Measurements from ENCODE around the gene STON2.

The STON2 gene

GRCh38 chr14:81301371-81301770 lies 98.8 kb downstream of the STON2 start:
- DNase-seq = no peak

- no peak for DNase-seq
Observed at GRCh38 chr14:81298911-81299310, 101.2 kb downstream of the STON2 start.

GRCh38 chr14:81298122-81298521 lies 102.0 kb downstream of the STON2 start:
- DNase-seq = no peak

GRCh38 chr14:81295958-81296923 lies 103.9 kb downstream of the STON2 start:
- no peak for DNase-seq

GRCh38 chr14:81289516-81289915 lies 110.6 kb downstream of the STON2 start:
- no peak for DNase-seq

GRCh38 chr14:81286574-81287370 lies 113.4 kb downstream of the STON2 start:
- no peak for DNase-seq

GRCh38 chr14:81285245-81285644 lies 114.9 kb downstream of the STON2 start:
- no peak for DNase-seq

- DNase-seq = no peak
Observed at GRCh38 chr14:81281332-81281731, 118.8 kb downstream of the STON2 start.

- DNase-seq = no peak
Observed at GRCh38 chr14:81280136-81280791, 119.9 kb downstream of the STON2 start.

GRCh38 chr14:81277096-81277495 lies 123.0 kb downstream of the STON2 start:
- DNase-seq = no peak

GRCh38 chr14:81276073-81277069 lies 123.8 kb downstream of the STON2 start:
- no peak for DNase-seq

- no peak for DNase-seq
Observed at GRCh38 chr14:81275305-81276072, 124.6 kb downstream of the STON2 start.

- DNase-seq = no peak
Observed at GRCh38 chr14:81273961-81274575, 126.1 kb downstream of the STON2 start.

- DNase-seq = no peak
Observed at GRCh38 chr14:81273521-81273920, 126.6 kb downstream of the STON2 start.

GRCh38 chr14:81272317-81272716 lies 127.8 kb downstream of the STON2 start:
- no peak for DNase-seq

- DNase-seq = no peak
Observed at GRCh38 chr14:81269979-81270375, 130.1 kb downstream of the STON2 start.

GRCh38 chr14:81269100-81269978 lies 130.8 kb downstream of the STON2 start:
- DNase-seq = peak; percentile 60

GRCh38 chr14:81268016-81268416 lies 132.1 kb downstream of the STON2 start:
- peak; percentile 16 for DNase-seq

- DNase-seq = no peak
Observed at GRCh38 chr14:81265636-81266169, 134.4 kb downstream of the STON2 start.
